ENCODE results near the gene MIA2.
"Not testable (repeated sequence)": the region's sequence is repeated elsewhere in the genome, so short reads cannot be mapped to it uniquely, and the experiment has no call there.

MIA2 gene

DNA sequence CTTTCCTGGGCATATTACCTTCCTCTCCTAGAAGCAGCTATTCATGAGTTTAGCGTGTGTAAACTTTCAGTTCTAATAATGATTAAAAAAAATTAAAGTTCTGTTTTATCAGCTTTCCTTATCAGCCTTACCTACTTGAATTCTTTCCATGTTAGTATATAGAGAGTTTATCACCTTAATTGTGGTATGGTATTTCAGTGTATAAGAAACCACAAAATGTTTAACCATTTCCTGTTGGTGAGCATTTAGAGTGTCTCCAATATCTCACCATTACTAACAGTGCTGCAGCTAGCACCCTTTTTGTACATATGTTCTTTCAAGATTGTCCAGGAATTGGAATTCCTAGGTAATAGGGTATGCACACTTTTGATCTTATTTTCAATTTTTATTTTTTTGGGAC lies 109.1 kb downstream of the MIA2 start:
- no peak for DNase-seq

DNA sequence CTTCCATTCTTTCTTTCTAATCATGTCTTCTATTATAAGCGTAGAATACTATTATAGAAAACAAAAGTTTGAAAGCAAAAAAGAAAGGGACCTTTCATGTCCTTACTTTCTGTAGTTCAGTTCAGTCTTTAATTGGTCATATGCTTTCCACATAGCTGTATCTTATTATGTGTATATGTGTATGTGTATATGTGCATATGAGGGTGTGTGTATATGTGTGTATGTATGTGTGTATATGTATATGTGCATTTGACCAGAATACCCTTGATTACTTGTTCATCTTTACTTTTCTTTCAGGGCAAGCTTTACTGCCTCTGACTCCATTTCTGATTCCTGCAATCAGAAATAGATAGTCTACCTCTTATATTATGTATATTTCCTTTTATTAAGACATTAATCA lies 109.9 kb downstream of the MIA2 start:
- no peak for DNase-seq

DNA sequence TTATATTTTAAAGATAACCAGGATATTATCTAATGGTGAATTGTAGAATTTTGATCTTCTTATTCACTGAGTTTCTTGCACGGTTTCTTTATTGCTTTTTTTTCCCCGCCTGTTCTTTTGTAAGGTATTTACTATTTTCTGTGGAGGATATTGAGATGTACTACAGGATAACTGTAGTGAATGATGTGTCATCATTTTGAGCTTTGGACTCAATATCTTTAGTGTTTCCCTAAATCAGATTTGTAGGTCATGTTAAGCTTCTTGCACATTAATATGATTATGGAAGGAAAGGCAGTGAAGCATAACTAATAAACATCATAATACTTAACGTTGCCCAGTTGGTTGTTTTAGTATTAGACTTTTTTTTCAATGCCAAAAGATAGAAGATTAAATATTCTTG lies 117.2 kb downstream of the MIA2 start:
- DNase-seq = no peak

DNA sequence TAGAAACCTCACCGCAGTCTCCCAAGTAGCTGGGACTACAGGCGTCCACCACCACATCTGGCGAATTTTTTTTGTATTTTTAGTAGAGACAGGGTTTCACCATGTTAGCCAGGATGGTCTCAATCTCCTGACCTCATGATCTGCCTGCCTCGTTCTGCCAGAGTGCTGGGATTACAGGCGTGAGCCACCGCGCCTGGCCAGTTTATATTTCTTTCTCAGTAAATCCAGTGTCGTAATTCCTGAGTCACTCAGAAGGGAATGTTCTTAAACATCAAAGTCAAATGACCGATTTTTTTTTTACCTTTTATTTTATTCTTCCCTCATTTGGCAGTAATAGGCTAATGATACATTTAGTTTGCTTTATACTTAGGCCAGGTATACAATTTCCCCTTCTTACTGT lies 118.0 kb downstream of the MIA2 start:
- no peak for DNase-seq

DNA sequence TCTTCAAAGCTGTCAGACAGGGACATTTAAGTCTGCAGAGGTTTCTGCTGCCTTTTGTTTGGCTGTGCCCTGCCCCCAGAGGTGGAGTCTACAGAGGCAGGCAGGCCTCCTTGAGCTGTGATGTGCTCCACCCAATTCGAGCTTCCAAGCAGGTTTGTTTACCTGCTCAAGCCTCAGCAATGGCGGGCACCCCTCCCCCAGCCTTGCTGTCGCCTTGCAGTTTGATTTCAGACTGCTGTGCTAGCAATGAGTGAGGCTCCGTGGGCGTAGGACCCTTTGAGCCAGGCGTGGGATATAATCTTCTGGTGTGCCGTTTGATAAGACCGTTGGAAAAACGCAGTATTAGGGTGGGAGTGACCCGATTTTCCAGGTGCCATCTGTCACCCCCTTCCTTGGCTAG lies 125.4 kb downstream of the MIA2 start:
- not testable (repeated sequence) for DNase-seq

DNA sequence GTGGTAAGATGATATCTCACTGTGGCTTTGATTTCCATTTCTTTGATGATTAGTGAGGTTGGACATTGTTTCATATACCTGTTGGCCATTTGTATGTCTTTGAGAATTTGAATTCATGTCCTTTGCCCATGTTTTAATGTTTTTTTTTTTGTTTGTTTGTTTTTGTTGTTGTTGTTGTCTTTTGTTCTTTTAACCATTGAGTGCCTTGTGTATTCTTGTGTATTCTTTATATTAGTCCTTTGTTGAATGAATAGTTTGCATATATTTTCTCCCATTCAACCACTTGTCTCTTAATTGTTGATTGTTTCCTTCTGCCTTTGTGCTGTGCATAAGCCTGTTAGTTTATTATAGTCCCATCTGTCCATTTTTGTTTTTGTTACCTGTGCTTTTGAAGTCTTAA lies 126.6 kb downstream of the MIA2 start:
- DNase-seq = no peak

DNA sequence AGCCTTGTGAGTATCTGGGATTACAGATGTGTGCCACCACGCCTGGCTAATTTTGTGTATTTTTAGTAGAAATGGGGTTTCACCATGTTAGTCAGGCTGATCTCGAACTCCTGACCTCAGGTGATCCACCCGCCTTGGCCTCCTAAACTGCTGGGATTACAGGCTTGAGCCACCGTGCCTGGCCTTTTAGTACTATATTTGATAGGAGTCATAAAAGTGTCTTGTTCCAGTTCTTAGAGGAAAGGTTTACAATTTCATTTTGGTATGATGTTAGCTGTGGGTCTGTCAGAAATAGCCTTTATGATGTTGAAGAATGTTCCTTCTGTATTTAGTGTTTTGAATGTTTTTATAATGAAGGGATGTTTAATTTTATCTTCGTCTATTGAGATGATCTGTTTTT lies 127.8 kb downstream of the MIA2 start:
- not testable (repeated sequence) for DNase-seq

DNA sequence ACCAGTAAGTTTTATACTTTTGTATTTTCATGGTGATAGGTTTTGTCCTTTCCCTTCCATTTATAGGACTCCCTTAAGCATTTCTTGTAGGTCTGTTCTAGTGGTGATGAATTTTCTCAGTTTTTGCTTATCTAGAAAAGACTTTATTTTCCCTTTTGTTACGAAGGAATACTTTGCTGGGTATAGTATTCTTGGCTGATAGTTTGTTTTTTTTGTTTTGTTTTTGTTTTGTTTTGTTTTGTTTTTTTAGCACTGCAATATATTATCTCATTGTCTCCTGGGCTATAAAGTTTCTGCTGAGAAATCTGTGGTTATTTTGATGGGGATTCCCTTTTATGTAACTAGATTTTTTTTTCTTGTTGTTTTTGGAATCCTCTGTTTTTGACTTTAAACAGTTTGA lies 130.8 kb downstream of the MIA2 start:
- no peak for DNase-seq

DNA sequence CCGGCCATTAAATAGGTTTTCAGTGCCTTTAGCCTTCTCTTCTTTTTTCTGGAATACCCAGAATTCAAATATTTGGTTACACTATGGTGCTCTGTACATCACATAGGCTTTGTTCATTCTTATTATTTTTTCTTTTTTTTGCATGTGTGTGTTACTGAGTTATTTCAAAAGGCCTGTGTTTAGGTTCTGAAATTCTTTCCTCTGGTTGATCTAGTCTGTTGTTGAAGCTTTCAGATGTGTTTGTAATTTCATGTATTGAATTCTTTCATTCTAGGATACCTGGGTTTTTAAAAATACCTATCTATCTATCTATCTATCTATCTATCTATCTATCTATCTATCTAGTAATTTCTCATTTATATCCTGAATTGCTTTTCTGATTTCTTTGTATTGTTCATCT lies 131.6 kb downstream of the MIA2 start:
- DNase-seq = no peak

DNA sequence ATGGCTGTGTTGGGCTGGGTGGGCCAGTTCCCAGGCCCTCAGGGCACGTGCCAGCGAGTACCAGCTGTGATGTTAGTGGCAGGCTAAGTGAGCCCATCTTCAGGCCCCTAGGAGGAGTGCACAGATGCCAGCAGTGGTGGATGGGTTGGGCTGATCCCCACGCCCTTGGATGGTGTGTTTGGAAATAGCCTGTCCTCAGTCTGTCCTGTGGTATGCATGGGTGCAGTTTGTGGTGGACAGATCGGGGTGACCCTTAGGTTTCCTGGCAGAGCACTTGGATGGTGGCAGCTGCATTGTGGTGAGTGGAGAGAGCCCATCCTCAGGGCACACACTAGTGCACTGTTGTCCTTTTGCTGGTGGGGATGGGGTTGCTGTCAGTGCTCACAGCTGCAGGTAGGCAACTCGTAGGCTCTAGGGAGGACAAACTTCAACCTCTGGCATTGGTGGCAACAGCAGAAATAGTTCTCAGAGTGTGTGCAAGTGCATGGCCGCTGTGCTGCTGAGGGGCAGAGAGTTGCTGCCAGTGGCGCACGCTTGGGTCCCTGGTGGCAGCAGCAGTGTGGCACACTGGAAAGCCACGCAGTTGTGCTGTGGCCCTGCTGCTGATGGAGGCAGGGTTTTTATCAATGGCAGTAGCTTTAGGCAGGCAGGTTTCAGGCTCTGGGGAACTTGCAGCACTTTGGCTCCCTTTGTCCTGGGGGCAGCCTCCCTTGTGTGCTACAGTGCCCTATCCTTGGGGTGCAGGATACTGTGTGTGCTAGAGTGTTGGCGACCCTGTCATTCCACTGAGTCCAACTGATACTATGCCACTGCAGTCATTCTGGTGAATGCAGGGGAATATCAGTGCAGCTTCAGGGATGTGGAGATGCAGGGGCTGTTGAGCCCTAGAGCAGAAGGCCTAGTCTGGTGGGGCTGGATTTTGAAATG lies 133.0 kb downstream of the MIA2 start:
- DNase-seq = no peak

DNA sequence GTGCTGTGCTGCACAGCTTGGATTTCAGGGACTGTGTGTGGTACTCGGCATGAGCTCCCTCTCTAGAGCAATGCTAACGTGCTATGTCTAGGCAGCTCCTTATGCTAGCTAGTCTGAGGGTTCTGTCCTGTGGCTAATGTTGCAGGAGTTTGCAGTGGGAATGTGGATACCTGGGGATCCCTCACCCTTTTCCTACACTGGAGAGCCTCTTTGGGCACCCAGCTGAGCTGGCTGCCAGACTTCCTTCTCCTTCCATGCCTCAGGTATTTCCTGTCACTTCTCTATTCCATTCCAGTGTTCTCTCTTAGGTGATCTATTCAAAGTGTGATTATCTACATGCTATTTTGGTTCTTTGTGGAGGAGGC lies 133.7 kb downstream of the MIA2 start:
- no peak for DNase-seq

DNA sequence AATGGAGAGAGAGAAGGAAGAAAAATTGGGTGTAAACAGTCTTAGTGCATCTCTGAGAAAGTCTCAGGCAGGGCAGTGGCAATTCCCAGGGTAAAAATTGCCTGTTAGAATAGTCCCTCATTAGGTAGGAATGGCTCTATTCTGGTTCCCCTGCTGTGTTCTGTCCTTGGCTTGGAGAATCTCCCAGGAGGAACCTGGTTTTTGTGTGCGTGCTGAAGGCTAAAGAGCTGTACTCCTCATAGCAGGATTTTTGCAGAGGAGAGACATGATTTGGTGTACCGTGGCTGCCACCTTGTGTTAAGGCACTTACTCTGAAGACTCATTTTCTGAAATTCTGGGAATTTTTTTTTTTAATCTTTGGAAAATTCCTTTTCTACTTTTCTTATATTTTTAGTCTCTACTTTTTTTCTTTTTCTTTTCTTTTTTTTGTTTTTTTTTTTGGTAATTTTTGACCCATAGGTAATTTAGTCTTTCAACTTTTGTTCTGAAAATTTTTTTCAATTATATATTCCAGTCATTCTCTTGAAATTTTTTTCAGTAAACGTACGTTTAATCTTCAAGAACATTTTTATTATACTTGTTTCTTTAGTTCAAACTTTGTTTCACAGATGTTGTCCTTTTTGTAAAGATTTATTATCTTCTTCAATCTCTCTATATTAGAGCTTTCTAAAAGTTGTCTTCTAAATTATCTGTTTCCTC lies 134.7 kb downstream of the MIA2 start:
- DNase-seq = peak in 1 of 2 experiments; percentile 13

DNA sequence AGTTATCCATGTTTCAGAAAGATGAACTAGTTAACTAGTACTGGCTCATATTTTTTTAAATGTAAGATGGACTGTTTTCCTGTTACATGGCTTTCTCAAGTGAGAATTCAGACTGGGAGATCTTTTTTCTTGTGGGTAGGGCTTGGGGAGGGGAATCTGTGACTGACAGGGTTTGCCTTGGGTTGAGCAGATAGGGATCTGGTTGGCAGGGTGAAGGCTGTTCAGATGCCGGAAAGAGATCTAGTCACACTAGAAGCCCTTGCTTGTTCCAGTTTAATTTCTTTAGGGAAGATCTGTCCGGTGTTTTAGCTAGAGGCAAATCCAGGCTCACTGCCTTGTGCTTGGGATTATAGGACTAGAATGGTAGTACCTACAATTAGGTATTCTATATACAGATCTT lies 135.3 kb downstream of the MIA2 start:
- no peak for DNase-seq

DNA sequence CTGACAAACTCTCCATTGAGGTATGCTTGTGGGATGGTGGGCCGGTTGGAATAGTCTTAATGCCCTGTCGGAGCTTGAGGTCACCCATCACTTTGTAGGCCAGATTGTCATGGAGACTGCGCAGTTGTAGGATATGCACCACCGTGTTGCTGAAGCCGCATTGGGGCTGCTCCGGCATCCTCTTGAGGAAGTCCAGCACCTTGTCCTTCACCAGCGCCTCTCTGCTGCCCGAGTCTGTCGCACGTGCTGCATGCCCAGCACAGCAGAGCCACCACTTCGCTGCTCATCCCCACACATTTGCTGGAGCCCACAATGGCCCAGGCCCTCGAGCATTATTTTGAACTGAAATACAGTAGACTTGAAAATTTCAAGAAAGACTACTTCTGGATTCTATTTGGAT lies 136.7 kb downstream of the MIA2 start:
- no peak for DNase-seq

DNA sequence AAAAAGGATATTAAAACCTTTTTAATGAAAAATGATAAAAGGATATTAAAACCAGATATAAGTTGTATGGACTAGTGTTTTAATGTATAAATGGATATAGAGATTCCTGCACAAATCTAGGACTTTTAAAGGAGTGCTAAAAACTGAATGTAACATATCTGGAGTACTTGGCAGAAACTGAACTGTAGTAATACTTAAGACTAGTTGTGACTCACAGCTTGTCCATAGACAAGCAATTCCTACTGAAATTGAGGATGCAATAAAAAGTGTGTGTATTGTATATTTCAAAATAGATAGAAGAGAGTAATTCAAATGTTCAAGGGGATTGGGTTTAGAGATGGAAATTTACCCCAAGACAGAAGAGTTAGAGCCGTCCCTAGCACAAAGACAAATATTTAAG lies 138.9 kb downstream of the MIA2 start:
- no peak for DNase-seq

DNA sequence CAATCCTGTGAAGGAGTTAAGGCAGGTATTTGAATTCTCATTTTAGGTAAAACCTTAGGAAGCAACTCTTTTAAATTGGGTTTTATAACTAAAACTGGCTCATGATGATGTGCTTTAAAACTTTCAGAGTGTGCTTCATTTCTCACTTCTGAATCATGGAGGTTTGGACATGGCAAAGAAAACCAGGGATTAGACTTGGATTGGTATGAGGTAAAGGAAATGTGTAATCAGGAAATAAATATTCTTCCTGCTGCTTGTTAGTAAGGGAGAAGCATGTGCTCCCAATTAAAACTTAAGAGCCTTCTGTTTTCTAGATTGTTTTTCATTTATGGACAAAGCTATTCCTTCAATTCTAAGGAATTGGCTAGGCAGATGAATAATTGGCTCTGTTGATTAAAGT lies 141.1 kb downstream of the MIA2 start:
- DNase-seq = no peak

DNA sequence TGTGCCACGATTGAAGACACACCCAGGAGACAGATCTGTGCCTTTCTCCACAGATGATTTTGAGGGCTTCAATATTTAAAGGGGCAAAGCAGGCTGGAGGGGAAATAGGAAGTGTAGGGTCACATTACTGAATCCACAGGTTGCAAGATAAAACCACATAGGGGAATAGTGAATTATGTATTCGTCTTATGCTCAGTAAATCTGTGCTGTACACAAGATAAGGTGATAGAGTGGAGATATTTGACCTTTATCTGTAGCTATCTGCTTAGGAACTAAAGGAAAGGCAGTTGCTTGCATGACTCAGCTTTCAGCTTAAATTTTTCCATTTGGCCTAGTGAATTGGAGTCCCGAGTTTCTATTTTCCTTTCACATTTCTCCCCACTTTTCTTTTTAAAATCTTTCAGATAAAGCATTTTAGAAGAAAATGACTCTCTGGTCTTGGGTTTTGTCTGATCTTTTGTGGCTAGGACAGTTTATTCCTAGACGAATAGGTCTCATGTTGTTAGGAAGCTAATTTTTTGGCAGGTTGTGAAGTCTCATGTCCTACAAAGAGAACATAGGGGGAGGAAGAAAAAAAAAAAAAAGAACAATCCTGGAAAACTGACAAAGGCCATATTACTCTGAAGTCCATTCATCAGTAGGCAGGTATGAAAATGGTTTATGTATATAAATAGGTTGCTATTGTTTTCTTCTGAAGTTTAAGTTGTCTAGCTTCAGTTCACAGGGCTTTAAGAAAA lies 143.1 kb downstream of the MIA2 start:
- DNase-seq = no peak

DNA sequence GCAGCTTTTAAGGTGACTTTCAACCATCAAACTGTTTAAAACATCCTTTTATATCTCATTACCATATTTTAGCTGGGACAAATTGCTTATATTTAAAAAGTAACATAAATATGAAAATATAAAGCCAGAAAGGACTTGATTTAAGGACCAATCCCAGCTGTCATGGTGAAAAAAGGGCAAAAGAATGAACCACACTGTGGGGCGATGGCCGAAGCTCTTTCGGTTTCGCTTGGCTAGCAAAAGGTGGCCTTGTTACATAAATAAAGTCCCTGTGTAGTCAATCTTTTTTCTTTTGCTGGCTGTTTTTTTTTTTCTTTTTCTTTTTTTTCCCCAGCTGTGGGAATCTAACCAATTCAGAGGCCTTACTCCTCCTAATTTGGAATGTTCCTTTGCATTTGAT lies 147.7 kb downstream of the MIA2 start:
- no peak for DNase-seq

DNA sequence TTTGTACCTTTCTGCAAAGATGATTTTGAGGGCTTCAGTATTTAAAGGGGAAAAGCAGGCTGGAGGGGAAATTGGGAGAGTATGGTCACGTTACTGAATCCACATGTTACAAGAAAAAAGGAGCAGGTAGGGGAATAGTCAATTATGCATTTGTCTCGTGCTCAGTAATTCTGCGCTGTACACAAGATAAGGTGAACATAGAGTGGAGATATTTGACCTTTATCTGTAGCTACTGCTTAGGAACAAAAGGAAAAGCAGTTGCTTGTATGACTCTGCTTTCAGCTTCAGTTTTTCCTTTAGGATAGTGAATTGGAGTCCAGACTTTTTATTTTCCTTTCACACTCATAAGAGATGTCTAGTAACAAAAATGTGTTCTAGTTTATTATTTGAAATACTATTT lies 148.7 kb downstream of the MIA2 start:
- no peak for DNase-seq

DNA sequence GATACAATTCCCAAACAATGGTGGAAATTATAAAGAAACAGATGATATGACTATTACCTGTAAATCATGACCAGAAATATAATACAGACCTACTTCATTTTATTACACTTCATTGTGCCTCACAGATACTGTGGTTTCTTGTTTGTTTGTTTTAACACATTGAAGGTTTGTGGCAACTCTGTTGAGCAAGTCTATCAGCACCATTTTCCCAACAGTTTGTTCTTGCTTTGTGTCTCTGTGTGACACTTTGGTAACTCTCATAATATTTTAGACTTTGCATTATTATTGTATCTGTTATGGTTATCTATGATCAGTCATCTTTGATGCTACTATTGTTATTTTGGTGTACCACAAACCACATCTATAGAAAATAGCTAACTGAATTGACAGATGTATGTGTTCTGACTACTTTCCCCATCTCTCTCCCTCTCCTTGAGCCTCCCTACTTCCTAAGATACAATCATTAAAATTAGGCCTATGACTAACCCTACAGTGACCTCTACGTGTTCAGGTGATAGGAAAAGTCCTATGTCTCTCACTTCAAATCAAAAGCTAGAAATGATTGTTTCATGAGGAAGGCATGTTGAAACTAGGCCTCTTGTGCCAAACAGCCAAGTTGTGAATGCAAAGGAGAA lies 149.4 kb downstream of the MIA2 start:
- no peak for DNase-seq

DNA sequence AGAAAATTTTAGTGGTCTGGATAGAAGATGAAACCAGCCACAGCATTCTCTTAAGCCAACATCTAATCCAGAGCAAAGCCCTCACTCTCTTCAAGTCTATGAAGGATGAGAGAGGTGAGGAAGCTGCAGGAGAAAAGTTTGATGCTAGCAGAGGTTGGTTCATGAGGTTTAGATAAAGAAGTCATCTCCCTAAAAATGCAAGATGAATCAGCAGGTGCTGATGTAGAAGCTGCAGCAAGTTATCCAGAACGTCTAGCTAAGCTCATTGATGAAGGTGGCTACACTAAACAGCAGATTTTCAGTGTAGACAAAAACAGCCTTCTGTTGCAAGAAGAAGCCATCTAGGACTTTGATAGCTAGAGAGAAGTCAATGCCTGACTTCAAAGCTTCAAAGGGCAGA lies 150.0 kb downstream of the MIA2 start:
- DNase-seq = no peak

DNA sequence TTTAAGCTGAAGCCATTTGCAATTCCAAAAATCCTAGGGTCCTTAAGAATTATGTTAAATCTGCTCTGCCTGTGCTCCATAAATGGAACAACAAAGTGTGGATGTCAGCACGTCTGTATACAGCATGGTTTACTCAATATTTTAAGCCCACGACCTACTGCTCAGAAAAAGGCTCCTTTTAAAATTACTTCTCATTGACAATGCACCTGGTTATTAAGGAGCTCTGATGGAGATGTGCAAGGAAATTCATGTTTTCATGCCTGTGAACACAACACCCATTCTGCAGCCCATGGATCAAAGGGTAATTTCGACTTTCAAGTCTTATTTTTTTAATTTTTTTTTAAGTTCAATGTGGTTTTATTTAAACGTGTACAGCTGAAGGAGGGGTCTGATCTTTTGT lies 150.5 kb downstream of the MIA2 start:
- DNase-seq = no peak

DNA sequence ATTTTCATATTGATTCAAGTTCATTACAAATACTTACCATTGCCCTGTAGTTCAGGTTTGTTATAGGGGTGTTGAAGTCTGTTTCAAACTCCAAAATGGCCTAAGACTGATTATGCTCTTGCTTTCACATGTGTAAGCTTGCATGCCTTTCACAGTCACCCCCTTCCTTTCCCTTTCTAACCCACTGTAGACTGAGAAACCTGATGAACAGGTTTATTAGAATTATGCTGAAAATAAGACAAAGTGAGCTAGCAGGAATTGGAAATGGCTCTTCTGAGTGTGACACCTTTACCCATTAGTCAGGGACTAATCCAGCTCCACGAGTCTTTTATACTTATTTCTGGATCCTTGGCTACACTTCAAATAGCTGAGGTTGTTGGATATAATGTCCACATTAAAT lies 159.6 kb downstream of the MIA2 start:
- no peak for DNase-seq
